ENCODE results near the gene KDR.

KDR gene

GRCh38 chr4:55029821-55030503 lies 95.4 kb downstream of the KDR start:
- DNase-seq (ENCODE audit: low read depth, low spot score): no peak

DNA sequence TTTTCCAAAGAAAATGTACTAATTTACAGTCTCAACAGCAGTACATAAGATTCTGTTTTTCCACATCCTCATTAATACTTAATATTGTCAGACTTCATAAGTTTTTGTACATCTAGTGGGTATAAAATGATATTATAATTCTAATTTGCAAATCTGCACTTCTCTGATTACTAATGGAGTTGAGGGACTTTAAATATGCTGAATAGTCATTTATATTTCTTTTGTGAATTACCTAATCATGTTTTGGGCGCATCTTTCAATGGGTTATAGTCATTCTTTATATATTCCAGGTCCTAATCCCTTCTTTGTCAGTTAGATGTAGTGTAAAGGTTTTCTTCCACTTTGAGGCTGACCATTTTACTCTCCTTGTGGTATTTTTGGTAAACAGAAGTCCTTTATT lies 96.1 kb downstream of the KDR start:
- DNase-seq (ENCODE audit: low read depth, low spot score): no peak

All from activated CD4-positive, CD25-positive, alpha-beta regulatory T cell treated with anti-CD3 and anti-CD28 coated beads, Interleukin-2, amount 50 U/mL, for 16 hours (primary cell).